Transverse colon (tissue), 3 donors: Measurements from ENCODE around the gene C16orf54.

ENCODE experiments used
- POLR2A ChIP-seq: fragments of 450-650 bp; IDR thresholded peaks from one replicate; pipeline ENCODE4 v1.6.1; 2016; ENCODE audit warnings: antibody characterized with exemption, mild to moderate bottlenecking, moderate library complexity
- TF ChIP-seq, protein P1 (sequence below), 5 experiments: fragments of 200-600 bp in 3 of 5; fragments of 450-650 bp in 2 of 5; sonication (generic) in 3 of 5; IDR thresholded peaks; 1 replicate in 2 of 5; 2 replicates in 3 of 5; pipeline ENCODE4 v1.5.1; 2016 to 2017; ENCODE audit warnings: antibody characterized with exemption in 5 of 5, inconsistent platforms in 3 of 5, mild to moderate bottlenecking in 2 of 5, moderate library complexity in 1 of 5

DNA sequence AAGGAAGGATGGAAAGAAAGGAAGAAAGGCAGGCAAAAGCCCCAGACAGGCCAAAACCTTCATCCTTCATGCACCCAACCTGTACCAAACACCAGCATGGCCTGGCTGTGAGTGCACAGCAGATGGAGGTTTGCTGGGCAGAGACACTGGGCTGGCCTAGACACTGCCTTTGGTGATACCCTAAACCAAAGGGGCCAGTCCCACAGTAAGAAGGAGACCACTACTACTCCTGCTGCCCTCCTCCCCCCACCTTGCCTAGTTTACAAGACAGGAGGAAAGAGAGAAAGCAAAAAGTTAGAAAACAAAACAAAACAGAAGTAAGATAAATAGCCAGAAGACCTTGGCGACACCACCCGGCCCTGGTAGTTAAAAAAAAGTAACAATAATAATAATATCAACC is 47.7 kb downstream of the C16orf54 start:
- TF ChIP-seq, protein P1, sequence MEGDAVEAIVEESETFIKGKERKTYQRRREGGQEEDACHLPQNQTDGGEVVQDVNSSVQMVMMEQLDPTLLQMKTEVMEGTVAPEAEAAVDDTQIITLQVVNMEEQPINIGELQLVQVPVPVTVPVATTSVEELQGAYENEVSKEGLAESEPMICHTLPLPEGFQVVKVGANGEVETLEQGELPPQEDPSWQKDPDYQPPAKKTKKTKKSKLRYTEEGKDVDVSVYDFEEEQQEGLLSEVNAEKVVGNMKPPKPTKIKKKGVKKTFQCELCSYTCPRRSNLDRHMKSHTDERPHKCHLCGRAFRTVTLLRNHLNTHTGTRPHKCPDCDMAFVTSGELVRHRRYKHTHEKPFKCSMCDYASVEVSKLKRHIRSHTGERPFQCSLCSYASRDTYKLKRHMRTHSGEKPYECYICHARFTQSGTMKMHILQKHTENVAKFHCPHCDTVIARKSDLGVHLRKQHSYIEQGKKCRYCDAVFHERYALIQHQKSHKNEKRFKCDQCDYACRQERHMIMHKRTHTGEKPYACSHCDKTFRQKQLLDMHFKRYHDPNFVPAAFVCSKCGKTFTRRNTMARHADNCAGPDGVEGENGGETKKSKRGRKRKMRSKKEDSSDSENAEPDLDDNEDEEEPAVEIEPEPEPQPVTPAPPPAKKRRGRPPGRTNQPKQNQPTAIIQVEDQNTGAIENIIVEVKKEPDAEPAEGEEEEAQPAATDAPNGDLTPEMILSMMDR (IDR thresholded peaks at IDR 0.05), result no peak
- no peak for TF ChIP-seq POLR2A
